Upper lobe of left lung (tissue), 6 donors: ENCODE measurements around the gene EPHB1. TPM values are rescaled to one million over a fixed set of nuclear protein-coding genes. Genes with fewer than 3 reads are reported as not detected.

ENCODE experiments used
- ATAC-seq, 2 donors: fragments of 200-7000 bp; cut with Tn5 transposase; one replicate each; pipeline ENCODE4 v1.9.1; 2022; ENCODE audit warnings: mild to moderate bottlenecking in 2 of 2, moderate library complexity in 2 of 2; ENCODE audit not compliant: low FRiP score in 2 of 2
- DNase-seq, 2 donors: peaks; one replicate each; pipeline ENCODE4 v3.0.0-alpha.2; 2019 to 2020
- H3K27ac ChIP-seq, 4 donors: fragments of 200-600 bp; sonication (generic); one replicate each; pipeline ENCODE4 v1.5.1; 2016 to 2019
- H3K27me3 ChIP-seq, 4 donors: fragments of 200-600 bp; sonication (generic); one replicate each; pipeline ENCODE4 v1.5.1; 2017 to 2019
- H3K36me3 ChIP-seq, 4 donors: fragments of 200-600 bp; sonication (generic); one replicate each; pipeline ENCODE4 v1.5.1; 2016 to 2019
- H3K4me1 ChIP-seq, 4 donors: fragments of 200-600 bp; sonication (generic); one replicate each; pipeline ENCODE4 v1.5.1; 2018 to 2019
- H3K4me3 ChIP-seq, 4 donors: fragments of 200-600 bp; sonication (generic); one replicate each; pipeline ENCODE4 v1.5.1; 2017 to 2019; ENCODE audit warnings: mild to moderate bottlenecking in 2 of 4, moderate library complexity in 1 of 4
- H3K9me3 ChIP-seq, 4 donors: fragments of 200-600 bp; sonication (generic); one replicate each; pipeline ENCODE4 v1.5.1; 2018 to 2019
- EP300 ChIP-seq, 4 donors: sonication (generic); formaldehyde crosslinking; IDR thresholded peaks; one replicate each; pipeline ENCODE4 v1.5.1; 2017; ENCODE audit warnings: antibody characterized with exemption in 4 of 4, control low read depth in 2 of 4
- POLR2A ChIP-seq, 4 donors: fragments of 450-650 bp; IDR thresholded peaks; one replicate each; pipeline ENCODE4 v1.5.1; 2016 to 2017; ENCODE audit warnings: antibody characterized with exemption in 4 of 4, mild to moderate bottlenecking in 2 of 4
- POLR2AphosphoS5 ChIP-seq, 2 donors: sonication (generic); formaldehyde crosslinking; IDR thresholded peaks; one replicate each; pipeline ENCODE4 v1.5.1; 2017; ENCODE audit warnings: antibody characterized with exemption in 2 of 2
- WGBS, 2 donors: methylation state at CpG; one replicate each; pipeline ENCODE4 v1.1.5; 2017 to 2018; 5-methylcytosine and 5-hydroxymethylcytosine counted together
- total RNA-seq, 6 donors: library from RNA; depleted of rRNA in 4 of 6; stranded (reverse); fragments of >200 nt in 4 of 6; gene quantifications; one replicate each; pipeline versions ENCODE4 v1.1.0 to v1.2.1, GENCODE V29; 2016 to 2021
- TF ChIP-seq, protein P1 (sequence below), 6 experiments: fragments of 450-650 bp in 4 of 6; fragments of 200-600 bp in 2 of 6; sonication (generic) in 2 of 6; IDR thresholded peaks; one replicate each; pipeline ENCODE4 v1.5.1; 2016 to 2019; ENCODE audit warnings: antibody characterized with exemption in 6 of 6
- donor health status: DM: no; HTN: no; CAD: no; lungs with moderate emphysema.
- donor health status: DM: no; HTN: yes; CAD: no; lungs with severe emphysema.

Gene EPHB1
- total RNA-seq, 6 donors from 2014 or later, result 1.3 to 14.6 (median 2.4) TPM; not detected in 1

DNA sequence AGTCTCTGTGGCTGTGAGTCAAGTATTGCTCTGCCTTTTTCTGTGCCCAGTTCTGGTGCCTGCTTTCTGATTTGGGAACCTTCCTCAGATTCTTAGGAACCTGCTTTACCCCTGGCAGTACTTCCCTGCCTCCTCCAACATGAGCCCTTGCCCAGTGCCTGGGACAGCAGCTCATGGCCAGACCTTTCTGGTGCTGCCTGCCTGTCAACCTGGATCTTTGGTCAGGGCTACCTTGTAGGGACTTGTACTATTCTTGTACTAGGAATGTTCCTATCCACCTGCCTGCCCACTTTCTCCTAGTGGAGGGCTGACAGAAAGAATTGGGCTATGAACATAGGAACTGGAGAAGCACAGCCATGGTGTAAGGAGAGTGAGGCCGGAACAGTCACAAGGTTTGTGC, 28.8 kb upstream of the EPHB1 start:
- DNase-seq (no peak), ATAC-seq (no peak)
- Histone ChIP-seq H3K36me3 (no peaks in the 10 kb centered on the region), H3K9me3 (no peaks in the 10 kb centered on the region), H3K4me3 (no peak overlapping the region), H3K4me1 (peaks cover 0 to 11% (median 0%) of the 10 kb centered on the region in 4 donors), H3K27ac (no peak overlapping the region), H3K27me3 (no peaks in the 10 kb centered on the region)
- 92 to 93% methylated on average over 1 of the region's 1 CpG for WGBS, 2 donors
- TF ChIP-seq, protein P1, sequence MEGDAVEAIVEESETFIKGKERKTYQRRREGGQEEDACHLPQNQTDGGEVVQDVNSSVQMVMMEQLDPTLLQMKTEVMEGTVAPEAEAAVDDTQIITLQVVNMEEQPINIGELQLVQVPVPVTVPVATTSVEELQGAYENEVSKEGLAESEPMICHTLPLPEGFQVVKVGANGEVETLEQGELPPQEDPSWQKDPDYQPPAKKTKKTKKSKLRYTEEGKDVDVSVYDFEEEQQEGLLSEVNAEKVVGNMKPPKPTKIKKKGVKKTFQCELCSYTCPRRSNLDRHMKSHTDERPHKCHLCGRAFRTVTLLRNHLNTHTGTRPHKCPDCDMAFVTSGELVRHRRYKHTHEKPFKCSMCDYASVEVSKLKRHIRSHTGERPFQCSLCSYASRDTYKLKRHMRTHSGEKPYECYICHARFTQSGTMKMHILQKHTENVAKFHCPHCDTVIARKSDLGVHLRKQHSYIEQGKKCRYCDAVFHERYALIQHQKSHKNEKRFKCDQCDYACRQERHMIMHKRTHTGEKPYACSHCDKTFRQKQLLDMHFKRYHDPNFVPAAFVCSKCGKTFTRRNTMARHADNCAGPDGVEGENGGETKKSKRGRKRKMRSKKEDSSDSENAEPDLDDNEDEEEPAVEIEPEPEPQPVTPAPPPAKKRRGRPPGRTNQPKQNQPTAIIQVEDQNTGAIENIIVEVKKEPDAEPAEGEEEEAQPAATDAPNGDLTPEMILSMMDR (IDR thresholded peaks at IDR 0.05), result no peak
- TF ChIP-seq EP300 (IDR thresholded peaks at IDR 0.05) (no peak), POLR2AphosphoS5 (IDR thresholded peaks at IDR 0.05) (no peak)

DNA sequence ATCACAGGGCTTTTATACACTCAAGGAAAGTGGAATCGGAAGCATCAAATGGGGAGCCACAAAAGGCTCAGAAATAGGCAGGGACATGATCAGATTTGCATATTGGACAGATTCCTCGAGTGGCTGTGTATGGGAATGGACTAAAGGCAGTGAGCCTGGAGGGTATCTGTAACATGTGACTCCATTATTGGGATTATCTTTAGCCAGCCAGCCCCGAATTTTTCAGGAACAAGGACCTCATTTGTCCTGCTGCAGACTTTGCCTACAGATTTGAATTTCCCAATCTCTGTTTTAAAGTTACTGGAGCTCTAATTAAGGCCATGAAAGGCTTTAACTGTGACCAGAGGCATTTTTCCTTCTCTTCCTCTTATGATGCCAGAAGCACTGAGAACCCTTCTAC, 26.9 kb upstream of the EPHB1 start:
- ATAC-seq, result no peak
- H3K9me3 ChIP-seq, result no peaks in the 10 kb centered on the region
- no peaks in the 10 kb centered on the region for H3K27me3 ChIP-seq
- H3K27ac ChIP-seq, result no peak overlapping the region
- H3K4me1 ChIP-seq, result peaks cover 0 to 11% (median 0%) of the 10 kb centered on the region in 4 donors
- no peak for TF ChIP-seq POLR2AphosphoS5 (IDR thresholded peaks at IDR 0.05)
- no peak for TF ChIP-seq POLR2A (IDR thresholded peaks at IDR 0.05)
- TF ChIP-seq, protein P1 (IDR thresholded peaks at IDR 0.05), result no peak
- TF ChIP-seq EP300 (IDR thresholded peaks at IDR 0.05), result no peak
- no peak overlapping the region for H3K4me3 ChIP-seq
- no peaks in the 10 kb centered on the region for H3K36me3 ChIP-seq
- WGBS, 2 donors, result 72 to 81% methylated on average over 3 of the region's 3 CpGs
- DNase-seq, result no peak

DNA sequence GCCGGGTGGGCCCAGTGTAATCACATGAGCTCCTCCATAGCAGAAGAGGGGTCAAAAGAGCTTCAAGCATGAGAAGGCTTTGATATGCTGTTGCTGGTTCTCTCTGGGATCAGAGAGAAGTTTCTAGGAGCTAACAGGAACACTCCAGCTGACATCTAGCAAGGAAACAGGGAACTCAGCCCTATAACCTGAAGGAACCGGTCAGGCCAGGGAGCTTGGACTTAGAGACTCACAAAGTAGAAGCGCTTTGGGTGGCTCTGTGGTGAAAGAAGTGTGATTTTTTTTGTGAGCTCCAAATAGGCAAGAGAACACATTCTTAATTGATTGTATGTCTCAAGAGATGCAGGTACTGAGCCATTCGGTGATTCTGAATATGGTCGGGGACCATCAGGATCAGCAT, 26.2 kb upstream of the EPHB1 start:
- Histone ChIP-seq H3K9me3 (no peaks in the 10 kb centered on the region), H3K4me1 (peaks cover 0 to 11% (median 0%) of the 10 kb centered on the region in 4 donors), H3K27me3 (no peaks in the 10 kb centered on the region), H3K4me3 (no peak overlapping the region), H3K27ac (no peak overlapping the region), H3K36me3 (no peaks in the 10 kb centered on the region)
- DNase-seq (no peak), ATAC-seq (no peak)
- WGBS, 2 donors, result 77 to 82% methylated on average over 3 to 5 of the region's 5 CpGs
- TF ChIP-seq EP300 (IDR thresholded peaks at IDR 0.05), result no peak
- no peak for TF ChIP-seq POLR2A (IDR thresholded peaks at IDR 0.05)
- no peak for TF ChIP-seq POLR2AphosphoS5 (IDR thresholded peaks at IDR 0.05)

DNA sequence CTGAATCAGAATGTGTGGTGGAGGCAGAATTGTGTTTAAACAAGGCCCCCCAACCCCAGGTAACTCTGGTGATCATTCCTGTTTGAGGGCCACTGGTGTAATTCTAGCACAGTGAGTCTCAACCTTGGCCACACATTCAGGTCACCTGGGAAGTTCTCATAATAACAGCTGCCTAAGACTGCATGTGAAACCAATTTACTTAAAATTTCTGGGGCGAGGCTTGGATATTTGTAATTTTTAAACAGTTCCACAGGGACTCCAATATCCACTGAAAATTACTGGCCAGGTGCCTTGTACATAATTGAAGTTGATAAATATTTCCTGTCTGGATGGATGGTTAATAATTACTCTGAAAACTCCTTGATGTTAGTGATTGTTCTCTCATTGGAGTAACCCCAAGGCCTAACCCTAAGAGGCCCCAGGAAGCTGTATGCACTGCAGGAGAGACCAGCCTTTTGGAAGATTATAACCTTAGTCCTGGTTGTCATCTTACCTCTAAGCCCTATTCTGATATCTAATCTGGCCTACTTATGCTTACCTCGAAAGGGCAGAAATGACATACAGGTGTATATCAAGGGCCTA, 25.7 kb upstream of the EPHB1 start:
- 64 to 68% methylated on average over 2 of the region's 2 CpGs for WGBS, 2 donors
- peak in 1 of 2 donors; percentile 35 for ATAC-seq
- no peak for DNase-seq

DNA sequence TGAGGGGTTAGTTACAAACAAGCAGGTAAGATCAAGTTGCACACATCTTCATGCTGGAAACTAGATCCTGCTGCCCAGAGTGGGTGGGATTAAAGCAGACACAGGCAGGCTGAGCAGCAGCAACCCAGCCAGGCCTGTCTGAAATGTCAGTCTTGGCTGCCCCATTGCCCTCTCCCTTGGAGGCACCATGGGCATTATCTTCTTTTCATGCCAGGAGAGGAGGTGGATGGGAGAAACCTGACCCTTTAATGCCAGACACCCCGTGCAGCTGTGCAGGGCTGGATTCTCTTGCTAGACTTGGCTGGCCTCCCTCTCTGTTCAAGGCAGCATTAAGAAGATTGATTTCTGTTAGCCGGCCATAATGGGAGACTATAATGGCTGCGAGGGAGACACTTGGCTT, 23.0 kb upstream of the EPHB1 start:
- Histone ChIP-seq H3K4me3 (no peak overlapping the region), H3K36me3 (no peaks in the 10 kb centered on the region), H3K9me3 (no peaks in the 10 kb centered on the region), H3K27me3 (no peaks in the 10 kb centered on the region), H3K27ac (no peak overlapping the region), H3K4me1 (peaks cover 0 to 11% (median 0%) of the 10 kb centered on the region in 4 donors)
- no peak for TF ChIP-seq EP300 (IDR thresholded peaks at IDR 0.05)
- TF ChIP-seq POLR2A (IDR thresholded peaks at IDR 0.05), result no peak
- 84 to 92% methylated on average over 2 to 3 of the region's 3 CpGs for WGBS, 2 donors
- DNase-seq (no peak), ATAC-seq (no peak)

More for the DNA sequence above, 25.7 kb upstream of the EPHB1 start:
- Histone ChIP-seq H3K4me3 (no peak overlapping the region), H3K4me1 (peaks cover 0 to 11% (median 0%) of the 10 kb centered on the region in 4 donors), H3K9me3 (no peaks in the 10 kb centered on the region), H3K36me3 (no peaks in the 10 kb centered on the region), H3K27me3 (no peaks in the 10 kb centered on the region), H3K27ac (no peak overlapping the region)
- TF ChIP-seq POLR2A (IDR thresholded peaks at IDR 0.05), result no peak
- TF ChIP-seq EP300 (IDR thresholded peaks at IDR 0.05), result no peak
- TF ChIP-seq POLR2AphosphoS5 (IDR thresholded peaks at IDR 0.05), result no peak
- TF ChIP-seq, protein P1 (IDR thresholded peaks at IDR 0.05), result no peak

DNA sequence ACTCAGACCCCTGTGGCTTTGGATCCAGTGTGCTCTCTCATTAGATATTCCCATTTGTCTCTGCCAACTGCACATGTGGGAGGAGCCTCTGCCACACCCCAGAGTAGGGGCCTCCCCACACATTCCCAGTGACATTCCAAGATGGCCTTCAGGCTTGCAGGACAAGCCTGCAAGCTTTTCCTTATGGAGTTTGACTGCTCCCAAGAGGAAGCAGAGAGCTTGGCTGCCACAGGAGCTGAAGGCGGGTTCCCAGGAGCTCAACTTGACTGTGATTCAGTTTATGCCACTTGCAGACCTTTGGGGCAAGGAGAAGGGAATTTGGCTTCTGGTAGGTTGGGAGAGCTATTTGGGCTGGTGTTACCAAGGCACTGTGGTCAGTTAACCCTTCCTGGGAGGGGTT, 22.5 kb upstream of the EPHB1 start:
- Histone ChIP-seq H3K4me3 (no peak overlapping the region), H3K27me3 (no peaks in the 10 kb centered on the region), H3K4me1 (peaks cover 0 to 11% (median 0%) of the 10 kb centered on the region in 4 donors), H3K36me3 (no peaks in the 10 kb centered on the region), H3K27ac (no peak overlapping the region), H3K9me3 (no peaks in the 10 kb centered on the region)
- TF ChIP-seq POLR2A (IDR thresholded peaks at IDR 0.05) (no peak), EP300 (IDR thresholded peaks at IDR 0.05) (no peak)
- TF ChIP-seq, protein P1 (IDR thresholded peaks at IDR 0.05), result no peak
- 94% methylated on average over 1 of the region's 1 CpG; no CpG with 5 or more reads in 1 of the 2 donors for WGBS, 2 donors
- ATAC-seq (no peak), DNase-seq (no peak)
